ENCODE measurements around the gene FAM53B.

FAM53B gene

GRCh38 chr10:124705817-124706461 is 38.2 kb downstream of the FAM53B start:
- DNase-seq (ENCODE audit: low read depth, low spot score): no peak
- in situ Hi-C loops (cut with HindIII; ENCODE audit: low sequenced_read_pairs): no loop called here
- H3K4me3 ChIP-seq (ENCODE audit: low read depth, low read length): no peak overlapping the region
- TF ChIP-seq, protein P1, sequence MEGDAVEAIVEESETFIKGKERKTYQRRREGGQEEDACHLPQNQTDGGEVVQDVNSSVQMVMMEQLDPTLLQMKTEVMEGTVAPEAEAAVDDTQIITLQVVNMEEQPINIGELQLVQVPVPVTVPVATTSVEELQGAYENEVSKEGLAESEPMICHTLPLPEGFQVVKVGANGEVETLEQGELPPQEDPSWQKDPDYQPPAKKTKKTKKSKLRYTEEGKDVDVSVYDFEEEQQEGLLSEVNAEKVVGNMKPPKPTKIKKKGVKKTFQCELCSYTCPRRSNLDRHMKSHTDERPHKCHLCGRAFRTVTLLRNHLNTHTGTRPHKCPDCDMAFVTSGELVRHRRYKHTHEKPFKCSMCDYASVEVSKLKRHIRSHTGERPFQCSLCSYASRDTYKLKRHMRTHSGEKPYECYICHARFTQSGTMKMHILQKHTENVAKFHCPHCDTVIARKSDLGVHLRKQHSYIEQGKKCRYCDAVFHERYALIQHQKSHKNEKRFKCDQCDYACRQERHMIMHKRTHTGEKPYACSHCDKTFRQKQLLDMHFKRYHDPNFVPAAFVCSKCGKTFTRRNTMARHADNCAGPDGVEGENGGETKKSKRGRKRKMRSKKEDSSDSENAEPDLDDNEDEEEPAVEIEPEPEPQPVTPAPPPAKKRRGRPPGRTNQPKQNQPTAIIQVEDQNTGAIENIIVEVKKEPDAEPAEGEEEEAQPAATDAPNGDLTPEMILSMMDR (IDR thresholded peaks at IDR 0.05; ENCODE audit: low read depth, low read length): no peak

DNA sequence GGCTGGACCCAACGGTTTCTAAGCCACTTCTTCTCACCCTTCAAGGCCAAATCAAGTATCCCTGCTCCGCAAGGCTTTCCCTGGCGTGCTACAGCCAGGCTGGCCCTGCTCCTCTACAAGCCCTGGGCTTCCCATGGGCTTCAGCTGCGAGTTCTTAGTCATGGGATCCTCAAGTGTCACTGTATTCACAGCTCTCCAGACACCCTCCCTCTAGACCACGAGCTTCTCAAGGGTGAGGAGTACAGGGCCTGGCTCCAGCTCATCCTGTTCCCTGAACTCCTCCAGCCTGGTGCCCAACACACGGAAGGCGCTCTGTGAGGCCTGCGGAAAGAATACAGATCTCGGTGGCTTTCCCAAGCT is 38.8 kb downstream of the FAM53B start:
- TF ChIP-seq, protein P1 (IDR thresholded peaks at IDR 0.05; ENCODE audit: low read depth, low read length): no peak
- in situ Hi-C loops (cut with HindIII; ENCODE audit: low sequenced_read_pairs): no loop called here

DNA sequence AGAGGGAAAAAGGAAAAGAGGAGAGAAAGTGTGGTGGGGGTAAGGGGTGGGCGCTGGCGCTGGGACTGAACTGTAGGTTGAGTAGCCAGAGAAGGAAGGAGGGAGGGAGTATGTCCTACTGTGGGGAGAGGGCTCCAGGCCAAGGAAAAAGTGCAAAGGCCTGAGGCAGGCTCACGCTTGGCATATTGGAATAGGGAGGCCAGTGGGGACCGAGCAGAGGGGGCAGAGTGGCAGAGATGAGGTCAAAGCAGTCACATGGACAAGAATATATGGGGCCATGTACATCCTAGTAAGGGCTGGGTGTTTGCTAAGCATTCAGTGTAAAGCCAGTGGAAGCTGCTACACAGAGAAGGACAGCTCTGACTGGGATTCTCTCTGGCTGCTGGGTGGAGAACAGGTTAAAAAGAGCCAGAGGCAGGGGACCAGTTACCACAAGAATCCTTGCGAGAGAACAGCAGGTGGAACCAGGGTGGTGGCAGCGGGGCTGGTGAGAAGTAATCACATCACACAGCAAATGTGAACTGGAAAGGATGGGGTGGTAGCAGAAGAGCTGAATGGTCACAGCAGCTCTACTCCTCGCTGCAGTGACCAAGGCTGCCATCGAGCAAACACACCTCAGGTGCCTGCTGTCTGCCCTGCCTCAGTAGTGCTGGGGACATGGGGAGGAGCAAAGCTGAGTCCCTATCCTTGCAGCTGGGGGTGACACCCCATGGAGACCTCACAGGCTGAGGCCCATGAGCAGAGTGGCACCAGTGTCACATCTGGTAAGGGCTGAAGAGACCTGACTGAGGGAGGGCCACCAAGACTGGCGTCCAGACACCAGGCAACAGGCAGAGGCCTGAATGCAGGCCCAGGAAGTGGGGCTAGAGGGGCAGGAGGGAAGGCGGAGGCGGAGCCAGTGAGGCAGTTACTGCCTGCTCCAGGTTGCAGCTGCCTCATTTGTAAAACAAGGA is 39.5 kb downstream of the FAM53B start:
- H3K4me3 ChIP-seq (ENCODE audit: low read depth, low read length): no peak overlapping the region
- in situ Hi-C loops (cut with HindIII; ENCODE audit: low sequenced_read_pairs): no loop called here
- no peak for DNase-seq (ENCODE audit: low read depth, low spot score)
- TF ChIP-seq, protein P1 (IDR thresholded peaks at IDR 0.05; ENCODE audit: low read depth, low read length): no peak

More for the DNA sequence above, 38.8 kb downstream of the FAM53B start:
- no peak overlapping the region for H3K4me3 ChIP-seq (ENCODE audit: low read depth, low read length)
- no peak for DNase-seq (ENCODE audit: low read depth, low spot score)

DNA sequence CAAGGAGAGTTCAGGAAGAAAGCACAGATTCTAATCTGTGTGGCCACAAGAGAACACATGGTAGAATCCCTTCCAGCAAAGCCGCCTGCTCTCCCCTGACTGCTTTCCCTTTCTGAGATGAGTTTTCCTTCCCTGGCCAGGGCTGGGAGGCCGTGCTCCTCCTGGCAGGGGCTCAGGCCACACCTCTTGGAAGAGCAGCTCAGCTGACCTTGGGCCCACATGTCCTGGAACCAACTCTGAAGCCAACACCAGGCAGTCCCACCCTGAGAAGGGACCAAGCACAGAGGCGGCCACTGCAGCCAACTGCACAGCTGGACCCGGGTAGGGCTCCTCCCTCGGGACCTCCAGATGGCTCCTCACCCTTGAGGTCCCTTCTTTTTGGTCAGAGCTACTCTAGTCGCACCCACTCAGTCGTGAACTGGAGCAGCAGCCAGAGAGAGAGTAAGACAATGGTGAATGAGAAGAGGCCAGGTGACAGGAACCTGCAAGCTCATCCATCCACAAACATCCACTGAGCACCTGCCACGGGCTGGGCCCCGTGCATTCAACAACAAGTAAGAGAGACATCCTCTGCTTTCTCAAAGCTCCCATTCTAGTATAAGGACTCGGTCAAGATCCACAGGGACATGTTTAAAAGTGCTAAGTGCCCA is 40.3 kb downstream of the FAM53B start:
- in situ Hi-C loops (cut with HindIII; ENCODE audit: low sequenced_read_pairs): no loop called here
- H3K4me3 ChIP-seq (ENCODE audit: low read depth, low read length): no peak overlapping the region
- DNase-seq (ENCODE audit: low read depth, low spot score): no peak
- TF ChIP-seq, protein P1 (IDR thresholded peaks at IDR 0.05; ENCODE audit: low read depth, low read length): no peak

DNA sequence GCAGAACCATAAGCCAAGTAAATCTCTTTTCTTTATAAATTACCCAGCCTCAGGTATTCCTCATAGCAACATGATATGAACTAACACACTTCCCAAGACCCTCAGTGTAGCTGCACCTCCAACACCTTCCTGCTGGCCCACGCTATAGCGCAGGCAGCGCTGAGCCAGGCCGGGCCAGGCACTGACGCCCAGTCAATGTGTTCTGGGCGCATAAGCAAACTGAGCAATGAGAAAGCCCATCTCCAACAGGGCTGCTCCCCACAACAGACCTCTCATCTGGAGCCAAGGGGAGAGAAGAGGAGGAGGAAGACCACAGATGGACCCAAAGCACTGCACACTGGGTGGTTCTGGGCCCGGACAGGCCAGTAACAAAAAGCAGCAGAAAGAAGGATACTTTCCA is 40.8 kb downstream of the FAM53B start:
- TF ChIP-seq, protein P1 (IDR thresholded peaks at IDR 0.05; ENCODE audit: low read depth, low read length): no peak
- H3K4me3 ChIP-seq (ENCODE audit: low read depth, low read length): no peak overlapping the region
- in situ Hi-C loops (cut with HindIII; ENCODE audit: low sequenced_read_pairs): no loop called here
- no peak for DNase-seq (ENCODE audit: low read depth, low spot score)

DNA sequence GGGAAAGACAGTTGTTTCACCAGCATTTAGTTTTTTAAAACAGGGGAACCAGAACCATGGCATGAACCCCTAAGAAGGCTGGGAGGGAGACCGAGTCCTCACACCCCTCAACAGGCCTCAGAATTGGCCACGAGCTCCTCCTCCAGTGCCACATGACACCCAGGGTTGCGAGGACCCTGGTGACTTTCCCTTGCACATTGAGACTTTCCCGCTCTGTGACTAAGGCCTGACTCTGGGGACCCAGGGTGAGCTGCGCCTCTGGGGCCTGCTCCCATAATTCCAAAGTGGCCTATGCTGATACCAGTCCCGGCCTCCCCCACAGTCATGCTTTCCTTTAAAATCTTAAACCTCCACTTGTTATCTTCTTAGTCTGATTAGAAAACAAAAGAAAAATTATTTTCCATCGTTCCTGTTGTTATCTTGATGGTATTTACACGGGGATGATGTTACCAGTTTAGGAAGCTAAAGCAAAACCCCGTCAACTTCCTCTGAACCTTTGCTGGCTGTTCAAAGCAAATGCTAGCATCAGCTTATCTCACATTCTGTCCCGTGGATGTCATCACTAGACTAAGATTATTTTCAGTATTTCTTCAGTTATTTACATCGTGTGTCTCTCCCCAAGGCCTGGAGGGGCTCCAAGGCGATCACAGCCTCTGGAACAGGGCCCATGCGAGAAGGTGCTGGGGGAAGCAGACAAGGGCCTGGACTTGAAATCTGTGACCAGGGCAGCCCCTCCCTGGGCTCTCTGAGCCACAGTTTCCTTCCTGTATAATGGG is 42.1 kb downstream of the FAM53B start:
- DNase-seq (ENCODE audit: low read depth, low spot score): peak; percentile 50
- H3K4me3 ChIP-seq (ENCODE audit: low read depth, low read length): no peak overlapping the region
- in situ Hi-C loops (cut with HindIII; ENCODE audit: low sequenced_read_pairs): no loop called here
- TF ChIP-seq, protein P1 (IDR thresholded peaks at IDR 0.05; ENCODE audit: low read depth, low read length): no peak

Data from astrocyte of the spinal cord (primary cell).